Right lobe of liver (tissue), 4 donors: Measurements from ENCODE around the gene TMEM214.

Experiments used
- CTCF ChIP-seq, 4 donors: fragments of 200-600 bp in 3 of 4; fragments of 450-650 bp in 1 of 4; IDR thresholded peaks; one replicate each; pipeline versions ENCODE4 v1.5.1 to v1.8.0; 2016 to 2022; ENCODE audit warnings: antibody characterized with exemption in 4 of 4, mild to moderate bottlenecking in 2 of 4
- POLR2A ChIP-seq: fragments of 450-650 bp; IDR thresholded peaks from one replicate; pipeline ENCODE4 v1.6.1; 2017; ENCODE audit warnings: antibody characterized with exemption, mild to moderate bottlenecking
- donor health status: DM: no; HTN: no; CAD: no.
- donor health status: DM: no; HTN: no; CAD: no.
- donor health status: DM: no; HTN: yes; CAD: no.

DNA sequence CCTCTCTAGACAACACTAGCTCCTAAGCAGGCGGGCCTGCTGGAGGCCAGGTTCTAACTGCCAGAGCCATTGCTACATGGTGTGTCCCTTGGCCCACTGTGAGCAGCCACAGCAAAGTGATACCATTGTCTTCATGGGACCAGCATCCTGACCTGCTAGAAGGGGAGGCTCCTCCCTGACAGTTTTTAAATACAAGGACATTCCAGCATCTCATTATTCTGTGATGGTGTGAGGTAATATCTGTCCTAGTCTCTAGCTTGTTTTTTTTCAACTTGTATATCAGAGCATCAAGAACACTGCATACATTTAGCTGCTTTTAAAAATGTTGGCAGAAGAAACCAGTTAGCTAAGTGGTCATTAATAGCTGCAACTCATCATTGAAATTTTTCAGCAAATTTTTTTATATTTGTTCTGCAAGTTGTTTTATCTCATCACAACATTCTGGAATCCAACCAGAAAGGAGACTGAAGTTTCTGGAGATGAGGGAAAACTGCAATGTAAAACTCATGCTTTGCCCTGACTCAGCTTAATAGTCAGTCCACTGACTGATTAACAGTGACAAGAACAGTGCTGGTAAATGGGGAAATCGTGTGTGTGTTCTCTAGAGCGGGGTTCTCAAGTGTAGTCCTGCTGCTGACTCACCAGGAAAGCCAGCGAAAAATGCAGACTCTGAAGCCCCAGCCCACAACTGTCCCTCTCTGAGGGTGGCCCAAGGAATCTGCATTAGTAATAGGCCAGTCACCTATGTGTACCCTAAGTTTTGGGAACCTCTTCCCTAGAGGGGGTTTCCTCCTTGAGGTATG is 44.5 kb upstream of the TMEM214 start:
- TF ChIP-seq CTCF (IDR thresholded peaks at IDR 0.05), result no peak
- no peak for TF ChIP-seq POLR2A
